Activated B cell treated with CpG ODN at 0.5 μM for 24 hours (primary cell): ENCODE data around the gene MRPS2. TPM values are rescaled to one million over a fixed set of nuclear protein-coding genes. Genes with fewer than 3 reads are reported as not detected.
A peak's percentile ranks its signal among the peaks of the same experiment; 100 is the strongest.

Experiments used
- ATAC-seq: fragments of 200-7000 bp; cut with Tn5 transposase; one replicate; pipeline ENCODE4 v1.10.0; 2021; ENCODE audit warnings: low read depth, mild to moderate bottlenecking, moderate library complexity
- CTCF ChIA-PET: fragments of 350-600 bp; sonication (Branson Sonifier 250); formaldehyde crosslinking; loops from one replicate; lab custom pipeline; 2021; ENCODE audit warnings: antibody characterized with exemption; lab: Charles Lee
- POLR2A ChIA-PET: fragments of 350-600 bp; sonication (Branson Sonifier 250); formaldehyde crosslinking; loops from one replicate; lab custom pipeline; 2021; ENCODE audit warnings: antibody characterized with exemption; lab: Charles Lee
- DNase-seq: peaks from one replicate; pipeline ENCODE4 v3.0.0; 2022
- H3K27ac Mint-ChIP-seq: one replicate; pipeline ENCODE4 v1.8.0; 2020; ENCODE audit warnings: mixed read lengths
- H3K27me3 Mint-ChIP-seq: one replicate; pipeline ENCODE4 v1.8.0; 2021; ENCODE audit warnings: mixed read lengths
- H3K36me3 Mint-ChIP-seq: one replicate; pipeline ENCODE4 v1.8.0; 2021; ENCODE audit warnings: low read depth, mixed read lengths
- H3K4me1 Mint-ChIP-seq: one replicate; pipeline ENCODE4 v1.8.0; 2021; ENCODE audit warnings: mixed read lengths
- H3K4me3 Mint-ChIP-seq: one replicate; pipeline ENCODE4 v1.8.0; 2020; ENCODE audit warnings: mild to moderate bottlenecking, mixed read lengths
- H3K9me3 Mint-ChIP-seq: one replicate; pipeline ENCODE4 v1.8.0; 2020; ENCODE audit warnings: mixed read lengths
- intact Hi-C: fragments of 100-400 bp; cut with micrococcal nuclease; formaldehyde crosslinking; loops from one replicate; pipeline ENCODE4 v1.15.1; 2024
- total RNA-seq: library from RNA; stranded (reverse); gene quantifications from 2 replicates; pipeline ENCODE4 v1.2.3, GENCODE V29; 2022
- TF ChIP-seq, protein P1 (sequence below): fragments of 200-600 bp; IDR thresholded peaks from one replicate; pipeline ENCODE4 v1.8.0; 2022; ENCODE audit warnings: antibody characterized with exemption, mild to moderate bottlenecking

MRPS2 gene
- total RNA-seq, 1 donor from 2014 or later: 35.1 TPM

GRCh38 chr9:135503371-135504261 is 3.1 kb downstream of the MRPS2 start:
- no peaks in the 10 kb centered on the region for H3K9me3 Mint-ChIP-seq
- ChIA-PET CTCF (interaction anchor here (2.2 kb wide), 1 partner anchor 18 kb away, joined by 6 read pairs; no protein-coding TSS in a partner anchor), POLR2A (no interaction called here)
- peaks cover 30% of the 10 kb centered on the region for H3K4me1 Mint-ChIP-seq
- intact Hi-C loops: loop anchor here (5.0 kb wide), 1 partner anchor 1436 kb away; the partner anchor contains the start of gene BRD3
- ATAC-seq (no peak), DNase-seq (no peak)
- no peak overlapping the region for H3K27ac Mint-ChIP-seq
- TF ChIP-seq, protein P1, sequence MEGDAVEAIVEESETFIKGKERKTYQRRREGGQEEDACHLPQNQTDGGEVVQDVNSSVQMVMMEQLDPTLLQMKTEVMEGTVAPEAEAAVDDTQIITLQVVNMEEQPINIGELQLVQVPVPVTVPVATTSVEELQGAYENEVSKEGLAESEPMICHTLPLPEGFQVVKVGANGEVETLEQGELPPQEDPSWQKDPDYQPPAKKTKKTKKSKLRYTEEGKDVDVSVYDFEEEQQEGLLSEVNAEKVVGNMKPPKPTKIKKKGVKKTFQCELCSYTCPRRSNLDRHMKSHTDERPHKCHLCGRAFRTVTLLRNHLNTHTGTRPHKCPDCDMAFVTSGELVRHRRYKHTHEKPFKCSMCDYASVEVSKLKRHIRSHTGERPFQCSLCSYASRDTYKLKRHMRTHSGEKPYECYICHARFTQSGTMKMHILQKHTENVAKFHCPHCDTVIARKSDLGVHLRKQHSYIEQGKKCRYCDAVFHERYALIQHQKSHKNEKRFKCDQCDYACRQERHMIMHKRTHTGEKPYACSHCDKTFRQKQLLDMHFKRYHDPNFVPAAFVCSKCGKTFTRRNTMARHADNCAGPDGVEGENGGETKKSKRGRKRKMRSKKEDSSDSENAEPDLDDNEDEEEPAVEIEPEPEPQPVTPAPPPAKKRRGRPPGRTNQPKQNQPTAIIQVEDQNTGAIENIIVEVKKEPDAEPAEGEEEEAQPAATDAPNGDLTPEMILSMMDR: no peak
- peaks cover 37% of the 10 kb centered on the region for H3K36me3 Mint-ChIP-seq
- H3K4me3 Mint-ChIP-seq: peak overlapping the region; percentile 24
- no peaks in the 10 kb centered on the region for H3K27me3 Mint-ChIP-seq

GRCh38 chr9:135504262-135505243 is 4.1 kb downstream of the MRPS2 start:
- no peak overlapping the region for H3K4me3 Mint-ChIP-seq
- CTCF ChIA-PET: interaction anchor here (0.8 to 2.2 kb wide), 3 partner anchors 18 to 31 kb away, joined by 3 to 6 read pairs (median 3); no protein-coding TSS in a partner anchor
- H3K9me3 Mint-ChIP-seq: peaks cover 5% of the 10 kb centered on the region
- peaks cover 23% of the 10 kb centered on the region for H3K4me1 Mint-ChIP-seq
- peak; percentile 41 for DNase-seq
- TF ChIP-seq, protein P1: no peak
- intact Hi-C loops: loop anchor here (5.0 kb wide), 1 partner anchor 1437 kb away; the partner anchor contains the start of gene BRD3
- POLR2A ChIA-PET: no interaction called here
- no peaks in the 10 kb centered on the region for H3K27me3 Mint-ChIP-seq
- no peak for ATAC-seq
- H3K36me3 Mint-ChIP-seq: peaks cover 37% of the 10 kb centered on the region
- no peak overlapping the region for H3K27ac Mint-ChIP-seq

DNA sequence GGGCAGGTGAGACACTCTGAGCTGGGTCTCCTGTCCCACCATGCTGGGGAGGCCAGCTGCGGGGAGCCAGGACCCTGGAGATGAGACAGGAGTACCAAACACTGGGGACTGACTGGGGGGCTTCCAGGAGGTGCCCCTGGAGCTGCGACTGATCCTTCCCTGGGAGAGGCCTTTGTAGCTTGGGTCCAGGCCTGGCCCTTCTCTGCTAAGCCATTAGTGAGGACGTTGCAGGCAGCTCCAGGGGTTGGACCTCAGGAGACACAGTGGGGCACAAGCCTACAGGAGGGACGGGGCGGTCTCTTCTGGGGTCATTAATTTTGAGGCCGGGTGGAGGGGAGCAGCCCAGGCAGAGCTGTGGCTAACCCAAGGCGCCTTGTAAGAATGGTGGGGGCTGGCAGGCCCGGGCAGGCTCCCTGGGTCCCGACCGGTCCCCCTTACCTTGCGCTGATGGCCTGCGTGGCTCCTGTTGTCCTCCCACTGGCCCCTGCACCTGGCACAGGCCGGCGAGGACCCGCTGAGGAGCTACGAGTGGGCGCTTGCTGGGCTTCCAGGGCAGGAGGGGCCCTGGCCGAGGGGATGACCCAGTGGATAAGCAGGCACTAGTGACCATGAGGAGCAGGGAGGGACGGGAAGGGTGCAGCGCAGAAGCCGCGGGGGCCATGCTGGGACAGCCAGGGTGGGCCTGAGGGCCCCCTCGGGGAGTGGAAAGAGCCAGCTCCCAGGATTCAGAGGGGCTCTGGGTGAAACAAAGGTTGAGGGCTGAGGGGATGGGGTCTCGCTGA is 5.1 kb downstream of the MRPS2 start:
- TF ChIP-seq, protein P1: no peak
- ChIA-PET CTCF (interaction anchor here (0.8 to 2.2 kb wide), 3 partner anchors 19 to 32 kb away, joined by 3 to 6 read pairs (median 3); no protein-coding TSS in a partner anchor), POLR2A (no interaction called here)
- DNase-seq (no peak), ATAC-seq (no peak)
- H3K4me3 Mint-ChIP-seq: no peak overlapping the region
- peaks cover 8% of the 10 kb centered on the region for H3K9me3 Mint-ChIP-seq
- no peaks in the 10 kb centered on the region for H3K27me3 Mint-ChIP-seq
- H3K4me1 Mint-ChIP-seq: peaks cover 20% of the 10 kb centered on the region
- no peak overlapping the region for H3K27ac Mint-ChIP-seq
- intact Hi-C loops: no loop called here
- H3K36me3 Mint-ChIP-seq: peaks cover 35% of the 10 kb centered on the region

DNA sequence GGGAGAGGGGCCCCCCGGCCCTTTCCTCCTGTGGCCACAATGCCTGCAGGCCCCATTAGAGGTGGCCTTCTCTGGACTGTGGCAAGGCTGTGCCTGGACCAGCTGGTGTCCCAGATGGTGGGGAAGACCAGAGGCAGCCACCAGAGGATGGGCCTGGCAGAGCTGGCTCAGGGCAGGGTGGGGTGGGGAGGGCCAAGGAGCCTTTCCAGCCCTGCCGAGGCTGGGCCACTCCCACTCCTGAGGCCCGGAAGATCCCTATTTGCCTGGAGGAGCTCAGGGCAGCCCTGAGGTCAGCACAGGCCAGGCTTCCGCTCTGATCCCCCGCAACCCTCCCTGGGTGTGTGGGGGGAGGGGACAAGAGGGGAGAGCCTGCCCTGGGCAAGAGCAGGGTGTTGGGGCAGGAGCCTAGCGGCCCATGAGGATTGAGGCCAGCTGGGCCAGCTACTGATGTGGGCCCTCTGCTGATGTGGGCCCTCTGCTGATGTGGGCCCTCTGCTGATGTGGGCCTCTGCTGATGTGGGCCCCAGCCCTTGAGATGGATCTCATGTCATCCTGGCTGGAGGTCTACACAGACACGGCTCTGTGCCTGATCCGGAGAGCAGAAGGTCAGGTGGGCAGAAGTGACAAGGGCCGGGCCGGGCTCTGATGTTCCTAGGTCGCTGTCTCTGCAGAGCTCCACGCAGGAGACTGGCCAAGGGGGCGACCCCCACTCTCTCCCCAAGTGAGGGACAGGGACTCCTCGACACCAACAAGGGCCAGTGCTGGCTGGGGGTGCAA is 6.0 kb downstream of the MRPS2 start:
- DNase-seq (no peak), ATAC-seq (no peak)
- intact Hi-C loops: no loop called here
- Mint-ChIP-seq H3K9me3 (peaks cover 10% of the 10 kb centered on the region), H3K36me3 (peaks cover 34% of the 10 kb centered on the region), H3K27me3 (no peaks in the 10 kb centered on the region), H3K27ac (no peak overlapping the region), H3K4me1 (peaks cover 17% of the 10 kb centered on the region), H3K4me3 (no peak overlapping the region)
- TF ChIP-seq, protein P1: no peak
- CTCF ChIA-PET: no interaction called here
- POLR2A ChIA-PET: no interaction called here
